ENCODE data around the gene PLCB3. TPM values are rescaled to one million over a fixed set of nuclear protein-coding genes. Genes with fewer than 3 reads are reported as not detected.

Gene PLCB3
- polyA plus RNA-seq, 6 donors from 2014 or later, result 0.12 to 0.55 (median 0.21) TPM; not detected in 1

GRCh38 chr11:64263021-64263946, 12.0 kb downstream of the PLCB3 start:
- H3K36me3 Mint-ChIP-seq, result peaks cover 0 to 7% of the 10 kb centered on the region in 2 donors
- DNase-seq, result no peak
- peaks cover 6 to 12% (median 7%) of the 10 kb centered on the region in 3 donors for H3K4me1 Mint-ChIP-seq
- no peak overlapping the region for H3K4me3 Mint-ChIP-seq
- H3K27ac Mint-ChIP-seq, result peak overlapping the region in 1 of 6 donors; percentile 41
- H3K9me3 Mint-ChIP-seq, result no peaks in the 10 kb centered on the region
- no peak for ATAC-seq (ENCODE audit: low read depth in 2 of 2)
- H3K27me3 Mint-ChIP-seq, result no peaks in the 10 kb centered on the region

- Mint-ChIP-seq H3K4me1 (peaks cover 13 to 19% (median 13%) of the 10 kb centered on the region in 3 donors), H3K4me3 (no peak overlapping the region), H3K27me3 (no peaks in the 10 kb centered on the region), H3K27ac (no peak overlapping the region), H3K9me3 (no peaks in the 10 kb centered on the region), H3K36me3 (peaks cover 0 to 7% of the 10 kb centered on the region in 2 donors)
- DNase-seq (no peak), ATAC-seq (ENCODE audit: low read depth in 2 of 2) (no peak)
These were observed 12.6 kb downstream of the PLCB3 start for GRCh38 chr11:64263947-64264317.

DNA sequence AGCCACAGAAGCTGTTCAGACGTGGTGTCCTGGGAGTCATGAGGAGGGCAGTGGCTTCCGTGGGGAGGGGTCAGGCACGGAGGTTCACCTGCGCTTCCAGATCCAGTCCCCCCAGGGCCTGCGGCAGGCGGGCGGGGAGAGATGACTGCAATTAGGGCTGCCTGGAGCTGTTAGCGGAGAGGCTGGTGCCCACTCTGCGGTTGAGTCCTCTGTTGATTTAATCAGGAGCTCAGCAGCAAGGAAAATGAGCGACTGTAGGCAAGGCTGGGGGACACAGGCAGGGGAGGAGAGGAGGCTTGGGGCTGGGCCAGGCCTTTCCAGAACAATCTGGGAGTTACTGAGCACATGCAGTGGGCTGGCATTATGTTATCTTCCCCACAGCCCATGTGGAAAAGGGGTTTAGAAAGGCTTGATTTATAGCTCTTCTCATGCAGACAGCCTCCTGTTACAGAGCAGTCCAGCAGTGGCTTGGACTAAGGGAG, 13.1 kb downstream of the PLCB3 start:
- ATAC-seq (ENCODE audit: low read depth in 2 of 2) (no peak), DNase-seq (no peak)
- Mint-ChIP-seq H3K27ac (peak overlapping the region in 1 of 6 donors; percentile 59), H3K4me3 (no peak overlapping the region), H3K27me3 (no peaks in the 10 kb centered on the region), H3K9me3 (no peaks in the 10 kb centered on the region), H3K36me3 (peaks cover 0 to 5% of the 10 kb centered on the region in 2 donors), H3K4me1 (peaks cover 15 to 23% (median 17%) of the 10 kb centered on the region in 3 donors)

GRCh38 chr11:64265176-64266160, 14.1 kb downstream of the PLCB3 start:
- Mint-ChIP-seq H3K4me1 (peaks cover 19 to 28% (median 22%) of the 10 kb centered on the region in 3 donors), H3K4me3 (peak overlapping the region in 1 of 8 donors; percentile 68), H3K36me3 (no peaks in the 10 kb centered on the region), H3K9me3 (no peaks in the 10 kb centered on the region), H3K27ac (peak overlapping the region in 1 of 6 donors; percentile 36), H3K27me3 (no peaks in the 10 kb centered on the region)
- ATAC-seq (ENCODE audit: low read depth in 2 of 2) (no peak), DNase-seq (no peak)

DNA sequence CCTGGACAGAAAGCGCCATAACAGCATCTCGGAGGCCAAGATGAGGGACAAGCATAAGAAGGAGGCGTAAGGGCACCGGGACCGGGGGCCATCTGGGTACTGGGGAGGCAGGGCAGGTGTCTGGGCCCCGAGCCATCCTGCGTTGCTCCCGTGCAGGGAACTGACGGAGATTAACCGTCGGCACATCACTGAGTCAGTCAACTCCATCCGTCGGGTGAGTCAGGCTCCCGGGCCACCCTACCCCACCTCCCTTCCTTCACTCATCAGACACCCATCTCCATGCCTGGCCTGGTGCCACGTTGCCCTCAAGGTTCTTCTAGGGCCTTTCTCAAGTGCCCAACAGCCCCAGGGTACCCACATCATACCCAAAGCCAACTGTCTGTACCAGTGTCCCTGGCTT, 15.0 kb downstream of the PLCB3 start:
- H3K9me3 Mint-ChIP-seq, result no peaks in the 10 kb centered on the region
- DNase-seq (no peak), ATAC-seq (ENCODE audit: low read depth in 2 of 2) (no peak)
- H3K27ac Mint-ChIP-seq, result peak overlapping the region in 1 of 6 donors; percentile 22
- peaks cover 19 to 29% (median 22%) of the 10 kb centered on the region in 3 donors for H3K4me1 Mint-ChIP-seq
- H3K4me3 Mint-ChIP-seq, result peak overlapping the region in 1 of 8 donors; percentile 68
- no peaks in the 10 kb centered on the region for H3K36me3 Mint-ChIP-seq
- no peaks in the 10 kb centered on the region for H3K27me3 Mint-ChIP-seq

DNA sequence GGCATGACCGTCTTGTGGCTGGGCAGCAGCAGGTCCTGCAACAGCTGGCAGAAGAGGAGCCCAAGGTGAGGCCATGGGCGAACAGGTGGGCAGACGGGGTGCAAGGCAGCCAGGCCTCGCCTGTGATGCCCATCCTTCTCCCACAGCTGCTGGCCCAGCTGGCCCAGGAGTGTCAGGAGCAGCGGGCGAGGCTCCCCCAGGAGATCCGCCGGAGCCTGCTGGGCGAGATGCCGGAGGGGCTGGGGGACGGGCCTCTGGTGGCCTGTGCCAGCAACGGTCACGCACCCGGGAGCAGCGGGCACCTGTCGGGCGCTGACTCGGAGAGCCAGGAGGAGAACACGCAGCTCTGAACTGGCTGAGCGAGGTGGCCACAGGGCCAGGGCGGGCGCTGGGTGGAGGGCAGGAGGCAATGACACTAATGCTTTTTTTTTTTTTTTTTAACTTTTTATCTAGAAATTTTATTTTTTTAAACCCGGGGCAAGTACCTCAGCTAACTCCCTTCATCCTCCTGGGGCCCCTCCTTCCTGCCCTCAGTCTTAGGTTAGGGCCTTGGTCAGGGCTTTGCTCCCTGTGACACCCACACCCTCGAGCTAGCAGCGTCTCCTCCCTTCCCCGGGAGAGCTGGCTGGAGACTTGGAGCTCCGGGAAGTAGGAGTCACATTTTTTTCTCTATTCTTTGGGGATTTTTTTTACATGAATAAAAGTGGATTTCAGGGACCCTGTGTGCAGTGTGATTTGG, 16.0 kb downstream of the PLCB3 start:
- H3K9me3 Mint-ChIP-seq, result no peaks in the 10 kb centered on the region
- peaks cover 22 to 36% (median 24%) of the 10 kb centered on the region in 3 donors for H3K4me1 Mint-ChIP-seq
- no peak for DNase-seq
- no peaks in the 10 kb centered on the region for H3K36me3 Mint-ChIP-seq
- ATAC-seq (ENCODE audit: low read depth in 2 of 2), result no peak
- H3K27me3 Mint-ChIP-seq, result no peaks in the 10 kb centered on the region
- H3K27ac Mint-ChIP-seq, result peak overlapping the region in 1 of 6 donors; percentile 95
- H3K4me3 Mint-ChIP-seq, result peak overlapping the region in 6 of 8 donors; percentile 39 to 97 (median 66)

DNA sequence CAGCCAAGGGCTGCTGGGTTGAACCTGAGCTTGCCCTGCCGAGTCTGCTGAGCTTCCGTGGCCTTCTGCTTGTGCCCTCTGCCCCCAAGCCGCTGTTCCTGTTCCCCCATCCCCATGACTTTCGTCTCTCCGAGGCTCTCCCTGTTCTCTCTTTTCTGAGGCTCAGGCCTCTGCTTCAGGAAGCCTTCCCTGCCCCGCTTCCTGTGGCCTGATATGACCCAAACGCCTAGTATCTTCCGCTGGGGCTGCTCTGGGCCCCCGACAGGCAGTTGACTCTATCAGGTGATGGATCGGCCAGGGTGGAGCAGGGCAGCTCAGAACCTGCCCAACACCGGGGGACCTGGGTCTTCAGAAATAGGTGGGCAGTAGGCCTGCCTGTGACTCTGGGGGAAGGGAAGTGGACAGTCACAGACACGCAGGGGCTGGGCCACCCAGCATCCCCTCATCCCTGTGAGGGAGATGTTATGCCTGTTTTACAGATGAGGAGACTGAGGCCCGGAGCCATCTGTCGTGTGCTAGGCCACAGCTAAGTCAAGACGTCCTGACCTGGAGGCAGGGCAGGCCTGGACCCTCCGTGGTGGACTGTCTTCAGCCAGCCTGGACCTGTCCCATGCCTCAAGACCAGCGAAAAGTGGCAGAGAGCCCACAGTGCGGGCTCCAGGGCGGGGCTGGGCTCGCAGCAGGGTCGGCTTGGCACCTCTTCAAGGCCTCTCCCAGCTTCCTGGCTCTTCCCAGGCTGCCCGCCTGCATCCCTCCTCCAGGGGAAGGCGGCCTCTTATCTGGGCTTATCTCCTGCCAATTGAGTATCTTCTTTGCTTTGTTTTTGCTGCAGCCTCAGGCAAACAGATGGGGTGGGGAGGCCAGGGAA, 16.9 kb downstream of the PLCB3 start:
- no peaks in the 10 kb centered on the region for H3K36me3 Mint-ChIP-seq
- peaks cover 18 to 36% (median 24%) of the 10 kb centered on the region in 3 donors for H3K4me1 Mint-ChIP-seq
- H3K9me3 Mint-ChIP-seq, result no peaks in the 10 kb centered on the region
- H3K27ac Mint-ChIP-seq, result peak overlapping the region; percentile 57 to 99 (median 96)
- DNase-seq (no peak), ATAC-seq (ENCODE audit: low read depth in 2 of 2) (no peak)
- no peaks in the 10 kb centered on the region for H3K27me3 Mint-ChIP-seq
- peak overlapping the region; percentile 94 to 98 (median 98) for H3K4me3 Mint-ChIP-seq

- H3K9me3 Mint-ChIP-seq, result no peaks in the 10 kb centered on the region
- H3K36me3 Mint-ChIP-seq, result no peaks in the 10 kb centered on the region
- H3K4me1 Mint-ChIP-seq, result peaks cover 18 to 36% (median 24%) of the 10 kb centered on the region in 3 donors
- DNase-seq (no peak), ATAC-seq (ENCODE audit: low read depth in 2 of 2) (peak in 1 of 2 donors; percentile 3)
- peak overlapping the region in 5 of 6 donors; percentile 57 to 99 (median 96) for H3K27ac Mint-ChIP-seq
- no peaks in the 10 kb centered on the region for H3K27me3 Mint-ChIP-seq
- peak overlapping the region; percentile 94 to 98 (median 98) for H3K4me3 Mint-ChIP-seq
These were observed 17.7 kb downstream of the PLCB3 start for GRCh38 chr11:64268893-64269539.

GRCh38 chr11:64269540-64270220, 18.4 kb downstream of the PLCB3 start:
- DNase-seq (peak; percentile 97), ATAC-seq (ENCODE audit: low read depth in 2 of 2) (peak; percentile 68 to 70)
- peak overlapping the region; percentile 94 to 98 (median 98) for H3K4me3 Mint-ChIP-seq
- H3K27me3 Mint-ChIP-seq, result no peaks in the 10 kb centered on the region
- H3K9me3 Mint-ChIP-seq, result no peaks in the 10 kb centered on the region
- H3K27ac Mint-ChIP-seq, result peak overlapping the region; percentile 95 to 99 (median 98)
- H3K36me3 Mint-ChIP-seq, result no peaks in the 10 kb centered on the region
- H3K4me1 Mint-ChIP-seq, result peaks cover 18 to 36% (median 24%) of the 10 kb centered on the region in 3 donors

DNA sequence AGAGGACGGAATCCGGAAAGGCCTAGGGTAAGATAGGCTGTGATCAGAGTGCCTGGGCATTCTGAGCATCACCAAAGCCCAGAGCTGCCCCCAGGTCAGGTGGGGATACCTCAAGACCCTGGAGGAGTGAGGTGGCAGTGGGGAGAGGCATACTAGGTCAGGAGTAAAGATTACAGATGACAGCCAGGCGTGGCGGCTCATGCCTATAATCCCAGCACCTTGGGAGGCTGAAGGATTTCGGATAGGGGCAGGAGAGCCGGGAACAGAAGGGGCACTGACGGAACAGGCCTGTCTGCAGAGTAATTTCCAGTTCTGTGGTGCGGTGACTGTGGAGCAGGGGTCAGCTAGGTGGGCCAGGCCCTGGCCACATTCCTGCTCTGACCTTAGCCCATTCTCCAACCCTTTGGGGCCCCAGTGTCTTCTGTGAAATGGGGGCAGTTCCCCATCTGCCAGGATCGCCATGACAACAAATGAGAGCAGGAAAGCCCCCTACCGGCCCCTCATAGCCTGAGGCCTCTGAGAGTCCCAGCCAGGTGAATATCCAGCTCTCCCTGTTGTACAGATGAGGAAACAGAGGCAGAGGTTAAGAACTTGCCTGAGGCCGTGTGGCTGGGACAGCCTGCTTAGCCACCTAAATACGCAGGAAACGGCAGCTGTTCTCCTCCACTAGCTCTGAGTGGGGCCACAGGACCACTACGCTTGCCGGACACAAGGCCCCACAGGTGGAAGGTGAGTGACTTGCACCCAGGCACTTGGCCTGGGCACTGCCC, 23.9 kb downstream of the PLCB3 start:
- H3K36me3 Mint-ChIP-seq, result no peaks in the 10 kb centered on the region
- H3K27me3 Mint-ChIP-seq, result no peaks in the 10 kb centered on the region
- no peaks in the 10 kb centered on the region for H3K9me3 Mint-ChIP-seq
- no peak for ATAC-seq (ENCODE audit: low read depth in 2 of 2)
- H3K27ac Mint-ChIP-seq, result peak overlapping the region in 2 of 6 donors; percentile 12 to 34
- H3K4me1 Mint-ChIP-seq, result peaks cover 6 to 18% (median 8%) of the 10 kb centered on the region in 3 donors
- no peak for DNase-seq
- H3K4me3 Mint-ChIP-seq, result peak overlapping the region in 2 of 8 donors; percentile 37 to 43

Data from naive B cell (primary cell).